ENCODE data around the gene STX18.
"Not testable (repeated sequence)": the region's sequence is repeated elsewhere in the genome, so short reads cannot be mapped to it uniquely, and the experiment has no call there.

The STX18 gene

DNA sequence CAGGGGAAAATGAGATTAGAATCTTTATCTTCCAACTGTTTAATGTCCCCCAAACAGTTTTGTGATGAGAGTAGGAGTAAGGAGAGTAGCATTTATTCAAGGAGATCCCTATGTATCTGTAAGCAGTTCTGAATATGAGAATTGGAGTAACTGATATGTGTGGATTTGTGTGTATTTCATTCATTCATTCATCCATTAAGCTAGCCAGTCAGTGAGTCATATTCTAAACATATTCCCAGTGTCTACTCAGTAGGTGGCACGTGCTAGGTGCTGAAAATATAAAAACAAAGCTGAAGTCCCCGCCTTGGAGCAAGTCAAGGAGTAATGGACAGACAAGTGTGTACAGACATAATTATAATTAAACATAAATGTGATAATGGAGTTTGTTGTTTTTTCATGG, 12.4 kb upstream of the STX18 start:
- no peak for DNase-seq

DNA sequence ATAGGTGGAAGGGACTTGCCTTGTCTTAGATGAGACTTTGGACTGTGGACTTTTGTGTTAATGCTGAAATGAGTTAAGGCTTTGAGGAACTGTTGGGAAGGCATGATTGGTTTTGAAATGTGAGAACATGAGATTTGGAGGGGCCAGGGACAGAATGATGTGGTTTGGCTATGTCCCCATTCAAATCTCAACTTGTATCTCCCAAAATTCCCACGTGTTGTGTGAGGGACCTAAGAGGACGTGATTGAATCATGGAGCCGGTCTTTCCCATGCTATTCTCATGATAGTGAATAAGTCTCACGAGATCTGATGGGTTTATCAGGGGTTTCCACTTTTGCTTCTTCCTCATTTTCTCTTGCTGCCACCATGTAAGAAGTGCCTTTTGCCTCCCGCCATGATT, 10.2 kb upstream of the STX18 start:
- not testable (repeated sequence) for DNase-seq

GRCh38 chr4:4550161-4550560, 8.3 kb upstream of the STX18 start:
- not testable (repeated sequence) for DNase-seq

GRCh38 chr4:4549534-4549933, 7.7 kb upstream of the STX18 start:
- no peak for DNase-seq

DNA sequence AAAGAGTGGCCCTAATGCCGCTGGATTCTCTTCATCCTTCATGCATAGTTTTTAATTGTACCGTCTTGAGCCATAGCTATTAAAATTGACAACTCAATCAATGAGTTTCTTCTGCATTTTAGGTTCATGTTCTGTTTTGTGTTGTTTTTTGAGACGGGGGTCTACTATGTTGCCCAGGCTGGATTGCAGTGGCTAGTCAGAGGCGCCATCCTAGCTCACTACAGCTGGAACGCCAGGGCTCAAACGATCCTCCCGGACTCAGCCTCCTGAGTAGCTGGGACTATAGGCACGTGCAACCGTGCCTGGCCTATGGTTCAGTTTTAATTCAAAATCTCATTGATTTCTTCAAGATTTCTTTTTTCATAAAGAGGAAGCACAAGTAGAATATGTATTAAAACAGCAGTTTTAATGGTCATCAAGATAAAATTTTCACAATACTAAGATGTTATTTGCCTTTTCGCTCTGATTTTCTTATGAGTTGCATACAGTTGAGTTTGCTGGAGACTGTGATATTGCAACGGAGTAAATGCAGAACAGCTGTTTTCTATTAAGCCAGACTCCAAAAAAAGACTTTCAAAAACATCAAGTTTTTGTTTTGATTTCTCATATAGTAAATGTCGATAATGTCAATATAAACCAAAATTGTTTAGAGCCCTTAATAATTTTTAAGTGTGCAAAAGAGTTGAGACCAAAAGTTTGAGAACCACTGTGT, 1.1 kb upstream of the STX18 start:
- DNase-seq = no peak

DNA sequence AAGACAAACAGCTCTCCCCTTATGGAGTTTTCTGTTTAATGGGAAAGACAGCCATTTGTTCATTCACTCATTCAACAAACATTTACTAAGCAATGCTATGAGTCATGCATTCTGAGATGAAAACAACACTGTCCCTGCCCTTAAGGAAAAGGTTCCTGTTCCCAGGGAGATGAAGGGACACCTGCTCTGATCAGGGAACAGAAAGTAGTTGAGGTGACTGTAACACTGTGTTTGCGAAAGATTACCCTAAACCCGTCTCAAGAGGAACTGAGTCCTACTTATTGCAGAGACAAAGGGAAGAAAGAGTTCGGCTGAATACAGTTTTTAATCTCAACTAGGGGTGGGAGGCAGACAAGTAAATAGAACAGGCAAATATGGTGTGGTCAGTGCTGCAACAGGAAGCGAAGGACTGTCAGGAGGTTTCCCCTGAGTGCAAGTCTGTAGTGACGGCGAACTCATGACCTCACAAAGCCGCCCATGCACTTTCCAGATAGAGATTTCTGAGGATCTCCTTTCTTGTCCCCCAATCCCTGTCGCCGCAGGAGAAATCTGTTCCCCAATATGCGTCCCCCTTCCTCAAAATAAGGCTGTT, 712 bp downstream of the STX18 start:
- no peak for DNase-seq

GRCh38 chr4:4539481-4539880, 2.4 kb downstream of the STX18 start:
- no peak for DNase-seq

- no peak for DNase-seq
Observed at GRCh38 chr4:4535590-4535989, 6.3 kb downstream of the STX18 start.

DNA sequence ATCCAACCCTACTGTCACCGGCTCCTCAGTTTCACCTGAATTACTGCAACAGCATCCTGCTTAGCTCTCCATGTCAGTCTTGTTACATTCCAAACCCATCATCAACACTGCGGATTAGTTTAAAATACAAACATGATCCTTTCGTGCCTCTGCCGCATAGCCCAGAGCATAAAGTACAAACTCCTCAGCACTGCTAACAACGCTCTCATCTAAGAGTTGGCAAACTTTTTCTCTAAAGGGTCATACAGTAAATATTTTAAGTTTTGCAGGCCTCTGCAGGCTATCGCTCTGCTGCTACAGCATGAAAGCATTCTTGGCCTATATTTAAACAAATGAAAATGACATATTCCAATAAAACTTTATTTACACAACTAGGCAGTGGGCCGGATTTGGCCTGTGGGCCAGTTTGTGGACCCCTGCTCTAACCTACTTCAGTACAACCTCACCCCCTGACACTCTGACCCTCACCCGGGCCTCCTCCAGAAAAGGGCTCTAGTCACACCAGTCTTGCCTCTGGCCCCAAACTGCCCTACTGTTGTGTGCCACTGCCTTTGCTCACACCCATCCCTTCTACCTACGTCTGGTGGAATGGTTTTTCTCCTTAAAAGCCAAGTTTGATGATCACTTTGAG, 7.2 kb downstream of the STX18 start:
- no peak for DNase-seq

DNA sequence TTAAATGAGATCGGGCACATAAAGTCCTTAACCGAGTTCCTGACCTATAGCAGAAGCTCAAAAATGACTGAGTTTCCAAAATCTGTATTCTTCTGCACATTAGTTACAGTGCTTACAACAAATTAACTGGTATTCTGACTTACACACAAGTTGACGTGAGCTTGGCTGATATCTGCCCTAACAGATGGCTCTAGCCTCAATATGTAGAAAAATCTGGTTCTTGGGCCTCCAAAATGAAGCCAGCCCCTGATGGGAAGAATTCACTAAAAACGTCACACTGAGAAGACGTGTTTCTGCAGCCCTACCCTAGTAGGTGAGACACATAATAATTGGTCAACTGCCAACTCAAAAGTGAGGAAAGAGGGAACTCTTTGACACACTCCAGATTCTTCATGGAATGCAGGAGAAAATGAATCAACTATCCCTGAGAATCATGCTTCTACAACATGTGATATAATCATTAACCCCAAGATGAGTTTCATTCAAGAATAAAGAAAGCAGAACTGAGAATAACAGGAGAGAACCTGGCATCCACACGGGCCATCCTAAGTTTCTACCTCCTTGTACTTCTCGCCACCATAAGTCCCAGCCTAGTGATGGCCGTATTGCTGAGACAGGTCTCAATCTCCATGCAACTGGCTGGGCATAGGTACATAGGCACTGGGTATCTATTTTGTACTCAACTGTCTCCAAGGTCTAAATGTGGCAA, 8.2 kb downstream of the STX18 start:
- no peak for DNase-seq

- DNase-seq = no peak
Observed at GRCh38 chr4:4532371-4533154, 9.3 kb downstream of the STX18 start.

GRCh38 chr4:4529392-4529791, 12.5 kb downstream of the STX18 start:
- DNase-seq = no peak

DNA sequence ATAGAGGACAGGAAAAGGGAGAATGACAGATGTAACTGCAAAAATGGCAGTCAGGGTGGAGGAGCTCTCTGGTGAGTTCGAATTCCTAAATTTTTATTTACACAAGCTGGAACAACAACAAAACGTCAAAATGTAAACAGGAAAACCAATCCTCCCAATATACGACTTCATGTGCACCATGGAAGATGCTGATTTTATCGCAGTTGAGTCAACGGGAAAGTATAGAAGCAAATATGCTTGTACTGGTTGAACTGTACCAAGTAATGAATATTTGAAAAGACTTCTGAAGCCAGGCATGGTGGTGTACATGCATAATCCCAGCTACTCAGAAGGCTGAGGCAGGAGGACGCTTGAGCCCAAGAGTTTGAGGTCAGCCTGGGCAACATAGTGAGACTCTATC, 15.4 kb downstream of the STX18 start:
- no peak for DNase-seq

DNA sequence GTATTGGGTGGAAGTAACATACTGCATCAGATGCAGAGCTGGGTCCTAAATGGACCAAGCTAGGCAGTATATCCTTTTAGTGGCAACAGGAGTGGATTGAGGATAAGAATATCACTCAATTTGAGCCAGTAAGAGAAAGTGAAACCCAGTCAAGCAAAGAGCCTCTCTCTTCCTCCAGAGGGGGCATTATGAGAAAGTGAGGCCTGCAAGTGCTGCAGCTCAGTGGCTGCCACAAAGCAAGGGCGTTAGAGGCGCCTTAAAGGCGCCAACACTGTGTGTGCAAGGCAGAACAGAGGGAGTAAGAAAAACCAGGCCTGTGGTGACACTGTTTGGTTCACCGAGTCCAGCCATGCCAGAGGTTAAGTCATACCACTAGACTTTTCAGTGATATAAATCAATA, 17.5 kb downstream of the STX18 start:
- DNase-seq = no peak

DNA sequence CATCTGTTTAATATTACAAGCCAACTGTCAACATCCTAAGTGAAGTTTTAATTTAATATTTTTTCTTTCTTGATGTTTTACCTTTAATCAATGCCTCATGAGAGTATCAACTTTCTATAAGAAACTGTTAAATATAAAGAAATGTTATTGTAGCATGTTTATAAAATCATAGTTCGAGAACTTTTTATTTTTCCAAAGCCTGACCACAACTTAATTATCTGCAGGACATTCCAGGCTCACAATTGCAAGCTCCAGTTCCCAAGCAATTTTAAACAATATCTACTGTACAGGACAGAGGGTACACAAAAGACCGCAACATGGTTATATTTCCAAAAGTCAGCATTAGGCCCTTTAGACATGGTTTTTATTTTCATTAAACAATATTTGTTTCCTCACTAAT, 20.1 kb downstream of the STX18 start:
- no peak for DNase-seq

- no peak for DNase-seq
Observed at GRCh38 chr4:4521136-4521535, 20.7 kb downstream of the STX18 start.

DNA sequence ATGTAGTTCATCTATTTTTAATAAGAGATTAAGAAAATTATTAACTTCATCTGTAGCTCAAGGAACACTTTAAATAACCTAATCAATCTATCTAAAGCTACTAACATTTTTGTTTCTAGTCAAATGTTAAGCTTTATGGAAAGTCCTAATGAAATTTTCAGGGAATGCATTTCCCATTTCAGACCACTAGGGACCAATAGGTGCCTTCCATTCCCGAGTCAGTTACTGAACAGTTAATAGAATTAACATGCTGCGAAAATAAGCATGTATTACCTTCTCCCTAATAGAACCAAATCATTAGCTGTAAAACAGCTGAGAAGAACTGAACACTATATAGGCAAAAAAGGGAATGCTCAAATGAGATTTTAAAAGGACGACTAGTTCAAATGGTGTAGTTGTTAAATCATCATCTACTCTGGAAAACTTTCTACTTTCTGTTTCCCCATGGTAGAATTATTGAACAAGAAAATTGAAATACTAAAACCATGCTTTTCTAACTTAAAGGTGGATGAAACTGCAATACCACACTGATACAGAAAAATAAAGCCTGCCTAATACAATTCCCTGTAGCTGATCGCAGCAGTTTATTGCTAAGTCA, 22.5 kb downstream of the STX18 start:
- no peak for DNase-seq

DNA sequence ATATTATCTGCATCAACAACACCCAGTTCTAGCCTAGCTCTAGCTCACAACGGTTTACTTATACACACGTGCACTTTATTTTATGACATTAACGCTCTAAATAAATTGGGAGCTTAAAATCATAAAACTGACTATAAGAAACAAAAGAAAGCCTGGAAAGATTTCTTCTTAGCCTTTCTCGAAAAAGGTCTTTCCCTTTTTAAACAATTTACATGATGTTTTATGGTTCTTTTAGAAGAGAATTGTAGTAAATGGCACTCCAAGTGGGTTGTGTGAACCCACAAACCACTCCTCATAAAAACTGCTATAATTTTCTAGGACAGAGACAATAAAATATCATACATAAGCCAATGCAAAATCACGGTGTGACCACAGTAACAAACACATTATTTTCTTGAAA, 23.1 kb downstream of the STX18 start:
- DNase-seq = no peak

DNA sequence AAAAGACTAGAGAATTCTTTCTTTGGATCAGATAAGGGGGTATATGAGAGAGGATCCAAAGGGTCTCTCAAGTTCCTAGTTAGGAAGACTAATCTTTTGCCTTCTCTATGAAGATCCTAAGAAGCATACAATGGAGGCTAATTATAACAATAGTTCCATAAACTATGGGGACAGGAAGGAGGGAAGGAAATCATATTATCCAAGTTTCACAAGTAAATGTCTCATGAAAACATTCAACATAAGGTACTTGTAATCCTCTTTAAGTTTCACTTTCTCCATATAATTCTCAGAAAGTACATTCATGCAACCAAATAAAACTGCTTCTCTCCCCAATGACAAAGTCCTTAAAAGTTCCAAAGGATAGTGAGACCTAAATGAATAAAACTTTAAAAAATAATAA, 27.1 kb downstream of the STX18 start:
- no peak for DNase-seq

- DNase-seq = no peak
Observed at GRCh38 chr4:4512282-4512681, 29.6 kb downstream of the STX18 start.

- not testable (repeated sequence) for DNase-seq
Observed at GRCh38 chr4:4510641-4511040, 31.2 kb downstream of the STX18 start.

DNA sequence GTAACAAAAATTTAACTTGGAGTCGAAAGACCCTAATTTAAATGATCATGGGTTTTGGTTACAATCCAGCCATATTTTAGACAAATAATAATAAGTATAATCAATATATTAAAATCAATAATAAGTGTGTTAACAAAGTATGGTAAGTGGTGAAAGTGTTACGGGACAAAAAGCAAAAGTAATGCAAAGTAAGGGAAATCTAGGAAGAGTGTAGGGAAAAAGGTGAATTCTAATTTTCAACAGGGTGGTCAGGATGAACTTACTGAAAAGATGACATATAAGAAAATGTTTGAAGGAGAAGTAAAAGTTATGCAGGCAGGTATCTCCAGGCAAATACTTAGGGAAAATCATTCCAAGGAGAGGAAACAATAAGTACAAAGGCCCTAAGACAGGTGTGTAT, 32.3 kb downstream of the STX18 start:
- no peak for DNase-seq

GRCh38 chr4:4507923-4508322, 33.9 kb downstream of the STX18 start:
- no peak for DNase-seq
